Measurements from ENCODE around the gene HLA-DOB.

The HLA-DOB gene

GRCh38 chr6:32843331-32843978 lies 26.7 kb upstream of the HLA-DOB start:
- DNase-seq: no peak

- no peak for DNase-seq
These were observed 25.9 kb upstream of the HLA-DOB start for GRCh38 chr6:32842690-32843089.

GRCh38 chr6:32842021-32842650 lies 25.3 kb upstream of the HLA-DOB start:
- no peak for DNase-seq

GRCh38 chr6:32840604-32841246 lies 23.9 kb upstream of the HLA-DOB start:
- DNase-seq: peak; percentile 61 to 66

- no peak for DNase-seq
These were observed 22.6 kb upstream of the HLA-DOB start for GRCh38 chr6:32839356-32839755.

- DNase-seq: peak; percentile 99
These were observed 21.5 kb upstream of the HLA-DOB start, which contains the start of gene TAP2 for GRCh38 chr6:32838114-32838958. Gene TAP2 (minus strand): TSS chr6:32838739. CDS start chr6:32838233, 506 bp downstream.

- no peak for DNase-seq
These were observed 20.9 kb upstream of the HLA-DOB start for GRCh38 chr6:32837651-32838113.

GRCh38 chr6:32836873-32837272 lies 20.1 kb upstream of the HLA-DOB start:
- no peak for DNase-seq

- no peak for DNase-seq
These were observed 18.5 kb upstream of the HLA-DOB start for GRCh38 chr6:32835167-32835893.

GRCh38 chr6:32833664-32834063 lies 16.9 kb upstream of the HLA-DOB start:
- no peak for DNase-seq

- DNase-seq: no peak
These were observed 15.7 kb upstream of the HLA-DOB start for GRCh38 chr6:32832535-32832934.

GRCh38 chr6:32830936-32831335 lies 14.1 kb upstream of the HLA-DOB start:
- DNase-seq: no peak

- no peak for DNase-seq
These were observed 13.2 kb upstream of the HLA-DOB start for GRCh38 chr6:32830017-32830416.

- DNase-seq: no peak
These were observed 12.7 kb upstream of the HLA-DOB start for GRCh38 chr6:32829495-32829894.

GRCh38 chr6:32827025-32827424 lies 10.2 kb upstream of the HLA-DOB start:
- no peak for DNase-seq

- no peak for DNase-seq
These were observed 9.2 kb upstream of the HLA-DOB start for GRCh38 chr6:32825966-32826365.

GRCh38 chr6:32819729-32820128 lies 2.9 kb upstream of the HLA-DOB start:
- DNase-seq: no peak

GRCh38 chr6:32818867-32819266 lies 2.1 kb upstream of the HLA-DOB start:
- no peak for DNase-seq

- no peak for DNase-seq
These were observed 806 bp downstream of the HLA-DOB start for GRCh38 chr6:32815996-32816395.

- DNase-seq: no peak
These were observed 1.7 kb downstream of the HLA-DOB start for GRCh38 chr6:32815115-32815514.

GRCh38 chr6:32814145-32814544 lies 2.7 kb downstream of the HLA-DOB start:
- no peak for DNase-seq

GRCh38 chr6:32809171-32809570 lies 7.6 kb downstream of the HLA-DOB start:
- DNase-seq: no peak
